ENCODE data around the gene CRYGC.

DNA sequence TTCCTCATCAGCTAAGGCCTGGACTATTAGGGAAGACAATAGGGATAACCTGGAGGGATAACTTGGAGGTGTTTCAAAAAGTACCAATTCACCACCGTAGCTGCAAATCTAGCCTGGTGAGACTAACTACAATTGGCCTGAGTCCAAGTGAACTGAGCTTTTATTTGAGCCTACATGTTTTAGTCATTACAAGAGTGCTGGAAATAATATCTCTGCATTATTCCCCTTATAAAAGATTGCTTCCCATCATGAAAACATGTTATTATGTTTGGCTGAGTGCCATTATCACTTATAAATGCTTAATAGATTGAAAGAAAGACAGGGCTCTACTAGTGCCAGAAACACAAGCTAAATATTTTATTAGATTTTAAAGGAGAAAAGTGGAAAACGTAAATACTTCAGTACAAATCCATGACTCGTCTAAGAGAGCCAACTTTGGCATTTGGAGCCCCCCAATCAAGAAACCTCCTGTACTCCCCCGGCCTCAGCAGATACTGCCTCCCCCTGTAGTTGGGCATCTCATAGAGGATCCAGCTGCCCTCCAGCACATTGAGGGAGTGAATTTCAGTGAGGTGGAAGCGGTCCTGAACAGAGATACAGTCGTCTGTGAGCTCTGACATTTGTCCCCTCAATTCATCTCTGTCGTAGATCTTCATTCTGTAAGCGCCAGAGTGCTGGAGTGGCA, 12.8 kb upstream of the CRYGC start:
- no peak for TF ChIP-seq ZNF521 (tag by site-specific recombination; IDR thresholded peaks at IDR 0.05)
- TF ChIP-seq, protein P1, sequence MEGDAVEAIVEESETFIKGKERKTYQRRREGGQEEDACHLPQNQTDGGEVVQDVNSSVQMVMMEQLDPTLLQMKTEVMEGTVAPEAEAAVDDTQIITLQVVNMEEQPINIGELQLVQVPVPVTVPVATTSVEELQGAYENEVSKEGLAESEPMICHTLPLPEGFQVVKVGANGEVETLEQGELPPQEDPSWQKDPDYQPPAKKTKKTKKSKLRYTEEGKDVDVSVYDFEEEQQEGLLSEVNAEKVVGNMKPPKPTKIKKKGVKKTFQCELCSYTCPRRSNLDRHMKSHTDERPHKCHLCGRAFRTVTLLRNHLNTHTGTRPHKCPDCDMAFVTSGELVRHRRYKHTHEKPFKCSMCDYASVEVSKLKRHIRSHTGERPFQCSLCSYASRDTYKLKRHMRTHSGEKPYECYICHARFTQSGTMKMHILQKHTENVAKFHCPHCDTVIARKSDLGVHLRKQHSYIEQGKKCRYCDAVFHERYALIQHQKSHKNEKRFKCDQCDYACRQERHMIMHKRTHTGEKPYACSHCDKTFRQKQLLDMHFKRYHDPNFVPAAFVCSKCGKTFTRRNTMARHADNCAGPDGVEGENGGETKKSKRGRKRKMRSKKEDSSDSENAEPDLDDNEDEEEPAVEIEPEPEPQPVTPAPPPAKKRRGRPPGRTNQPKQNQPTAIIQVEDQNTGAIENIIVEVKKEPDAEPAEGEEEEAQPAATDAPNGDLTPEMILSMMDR (tag by site-specific recombination; IDR thresholded peaks at IDR 0.05) = no peak
